ENCODE measurements around the gene MZT2B. TPM values are rescaled to one million over a fixed set of nuclear protein-coding genes. Genes with fewer than 3 reads are reported as not detected.
"Not testable (repeated sequence)": the region's sequence is repeated elsewhere in the genome, so short reads cannot be mapped to it uniquely, and the experiment has no call there.

Gene MZT2B
- total and polyA plus RNA-seq, 2 of the 4 experiments (the other 2 are of a cell fraction), result 24.9 to 115 TPM

DNA sequence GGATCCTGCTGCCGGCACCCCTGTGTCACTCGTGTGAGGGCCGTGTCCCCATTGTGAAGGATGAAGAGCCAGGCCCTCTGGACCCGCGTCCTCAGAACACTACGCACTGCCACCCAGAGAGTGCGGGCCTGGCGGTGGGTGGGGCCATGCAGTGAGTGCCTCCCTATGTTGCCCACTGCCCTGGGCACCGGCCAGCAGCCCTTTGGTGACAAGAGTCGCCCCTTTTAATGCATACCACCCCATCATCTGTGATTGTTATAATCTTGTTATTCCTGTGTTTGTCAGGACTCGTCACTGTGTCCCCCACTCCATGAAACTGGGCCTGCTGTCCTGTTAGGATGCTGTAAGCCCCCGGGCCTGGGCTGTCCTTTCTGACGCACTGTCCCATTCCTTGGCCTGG, 43.7 kb upstream of the MZT2B start:
- H3K4me3 ChIP-seq (ENCODE audit: insufficient read depth, low read depth, low read length); BruUV-seq (replicated peaks); H2BK20ac ChIP-seq (ENCODE audit: low read depth, low read length); dilution Hi-C loops (cut with HindIII; ENCODE audit: low sequenced_read_pairs, unreplicated experiment); H3K9me3 ChIP-seq (ENCODE audit: control insufficient read depth, insufficient read depth, low read length); H3K27me3 ChIP-seq (ENCODE audit: control insufficient read depth, insufficient read depth, low read length); H2AK9ac ChIP-seq (replicated peaks; ENCODE audit: low read depth, low read length, poor library complexity); H3K4me1 ChIP-seq (ENCODE audit: control insufficient read depth, insufficient read depth, low read length); POLR2A ChIA-PET (ENCODE audit: unreplicated experiment); H2BK120ac ChIP-seq (ENCODE audit: low read depth, low read length); H3K4me2 ChIP-seq (ENCODE audit: low read depth, low read length); H3K18ac ChIP-seq (ENCODE audit: low read depth, low read length); DNase-seq; in situ Hi-C loops (cut with MboI; ENCODE audit: low sequenced_read_pairs); H3K36me3 ChIP-seq (ENCODE audit: control insufficient read depth, insufficient read depth, low read length); H4K91ac ChIP-seq (ENCODE audit: insufficient read depth, low read depth, low read length); H3K9ac ChIP-seq (ENCODE audit: low read depth, low read length); H3K56ac ChIP-seq (ENCODE audit: extremely low read depth, insufficient read depth, low read length); H3K79me1 ChIP-seq (ENCODE audit: low read depth in 1 of 2, low read length in 2 of 2); H3K23ac ChIP-seq (ENCODE audit: low read depth, low read length); H2BK5ac ChIP-seq (ENCODE audit: low read depth, low read length, poor library complexity, severe bottlenecking); H3K4ac ChIP-seq (ENCODE audit: low read depth, low read length); intact Hi-C loops (cut with micrococcal nuclease); ATAC-seq (ENCODE audit: low read depth); H3K9me1 ChIP-seq (ENCODE audit: insufficient read depth, low read length); H2AFZ ChIP-seq (replicated peaks; ENCODE audit: low read length, poor library complexity); H3K14ac ChIP-seq (replicated peaks; ENCODE audit: low read depth, low read length); H3K27ac ChIP-seq (ENCODE audit: insufficient read depth, low read length); CTCF ChIA-PET; H4K20me1 ChIP-seq (ENCODE audit: insufficient read depth, low read length); H2BK15ac ChIP-seq (ENCODE audit: low read depth, low read length); H2AK5ac ChIP-seq (ENCODE audit: low read depth, low read length); H4K8ac ChIP-seq (ENCODE audit: low read depth in 2 of 2, low read length in 2 of 2); H4K5ac ChIP-seq (ENCODE audit: low read depth, low read length): not testable (repeated sequence)
- no CpG with 5 or more reads among the region's 13 CpGs for WGBS, 2 experiments (ENCODE audit: extremely low coverage in 2 of 2, insufficient read length in 1 of 2)

DNA sequence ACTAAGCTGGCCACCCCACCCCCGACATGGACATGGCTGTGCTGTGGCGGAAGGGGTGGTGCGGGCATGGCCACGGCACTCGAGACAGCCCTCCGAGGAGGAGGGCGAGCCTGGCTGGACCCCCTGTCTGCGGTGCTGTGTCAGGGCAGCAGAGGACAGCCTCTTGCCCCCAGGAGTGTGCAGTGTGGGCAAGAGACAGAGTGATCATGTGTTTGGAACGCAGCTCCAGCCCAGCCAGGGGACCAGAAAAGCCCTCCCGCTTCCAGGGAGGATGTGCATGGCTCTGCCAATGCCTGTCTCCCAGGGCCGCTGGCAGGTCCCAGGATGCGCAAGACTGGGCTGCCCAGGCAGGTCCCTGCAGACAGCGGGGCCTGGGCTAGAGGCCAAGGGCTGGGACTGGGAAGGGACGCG, 43.2 kb upstream of the MZT2B start:
- H2BK5ac ChIP-seq (ENCODE audit: low read depth, low read length, poor library complexity, severe bottlenecking); H2BK15ac ChIP-seq (ENCODE audit: low read depth, low read length); H3K4me2 ChIP-seq (ENCODE audit: low read depth, low read length); H3K9ac ChIP-seq (ENCODE audit: low read depth, low read length); H3K4me3 ChIP-seq (ENCODE audit: insufficient read depth, low read depth, low read length); H3K27me3 ChIP-seq (ENCODE audit: control insufficient read depth, insufficient read depth, low read length); H4K91ac ChIP-seq (ENCODE audit: insufficient read depth, low read depth, low read length); H3K79me1 ChIP-seq (ENCODE audit: low read depth in 1 of 2, low read length in 2 of 2); H2BK120ac ChIP-seq (ENCODE audit: low read depth, low read length); H4K20me1 ChIP-seq (ENCODE audit: insufficient read depth, low read length); H4K8ac ChIP-seq (ENCODE audit: low read depth in 2 of 2, low read length in 2 of 2); in situ Hi-C loops (cut with MboI; ENCODE audit: low sequenced_read_pairs); H2AK5ac ChIP-seq (ENCODE audit: low read depth, low read length); H3K4ac ChIP-seq (ENCODE audit: low read depth, low read length); H2AK9ac ChIP-seq (replicated peaks; ENCODE audit: low read depth, low read length, poor library complexity); H3K56ac ChIP-seq (ENCODE audit: extremely low read depth, insufficient read depth, low read length); H2BK20ac ChIP-seq (ENCODE audit: low read depth, low read length); H3K9me1 ChIP-seq (ENCODE audit: insufficient read depth, low read length); H3K23ac ChIP-seq (ENCODE audit: low read depth, low read length); H4K5ac ChIP-seq (ENCODE audit: low read depth, low read length); DNase-seq; POLR2A ChIA-PET (ENCODE audit: unreplicated experiment); ATAC-seq (ENCODE audit: low read depth); H3K9me3 ChIP-seq (ENCODE audit: control insufficient read depth, insufficient read depth, low read length); dilution Hi-C loops (cut with HindIII; ENCODE audit: low sequenced_read_pairs, unreplicated experiment); H3K18ac ChIP-seq (ENCODE audit: low read depth, low read length); H3K27ac ChIP-seq (ENCODE audit: insufficient read depth, low read length); H3K36me3 ChIP-seq (ENCODE audit: control insufficient read depth, insufficient read depth, low read length); intact Hi-C loops (cut with micrococcal nuclease); H3K14ac ChIP-seq (replicated peaks; ENCODE audit: low read depth, low read length); H2AFZ ChIP-seq (replicated peaks; ENCODE audit: low read length, poor library complexity); H3K4me1 ChIP-seq (ENCODE audit: control insufficient read depth, insufficient read depth, low read length); CTCF ChIA-PET; BruUV-seq (replicated peaks): not testable (repeated sequence)
- no CpG with 5 or more reads among the region's 15 CpGs for WGBS, 2 experiments (ENCODE audit: extremely low coverage in 2 of 2, insufficient read length in 1 of 2)

All from IMR-90 (cell line).